Activated T-cell treated with anti-CD3 and anti-CD28 coated beads for 24 hours (primary cell): ENCODE measurements around the gene ARMC5.
"Not testable (repeated sequence)": the region's sequence is repeated elsewhere in the genome, so short reads cannot be mapped to it uniquely, and the experiment has no call there.

ENCODE experiments used
- DNase-seq: peaks from one replicate; pipeline ENCODE4 v3.0.0-alpha.2; 2020; ENCODE audit warnings: low read depth

ARMC5 gene

DNA sequence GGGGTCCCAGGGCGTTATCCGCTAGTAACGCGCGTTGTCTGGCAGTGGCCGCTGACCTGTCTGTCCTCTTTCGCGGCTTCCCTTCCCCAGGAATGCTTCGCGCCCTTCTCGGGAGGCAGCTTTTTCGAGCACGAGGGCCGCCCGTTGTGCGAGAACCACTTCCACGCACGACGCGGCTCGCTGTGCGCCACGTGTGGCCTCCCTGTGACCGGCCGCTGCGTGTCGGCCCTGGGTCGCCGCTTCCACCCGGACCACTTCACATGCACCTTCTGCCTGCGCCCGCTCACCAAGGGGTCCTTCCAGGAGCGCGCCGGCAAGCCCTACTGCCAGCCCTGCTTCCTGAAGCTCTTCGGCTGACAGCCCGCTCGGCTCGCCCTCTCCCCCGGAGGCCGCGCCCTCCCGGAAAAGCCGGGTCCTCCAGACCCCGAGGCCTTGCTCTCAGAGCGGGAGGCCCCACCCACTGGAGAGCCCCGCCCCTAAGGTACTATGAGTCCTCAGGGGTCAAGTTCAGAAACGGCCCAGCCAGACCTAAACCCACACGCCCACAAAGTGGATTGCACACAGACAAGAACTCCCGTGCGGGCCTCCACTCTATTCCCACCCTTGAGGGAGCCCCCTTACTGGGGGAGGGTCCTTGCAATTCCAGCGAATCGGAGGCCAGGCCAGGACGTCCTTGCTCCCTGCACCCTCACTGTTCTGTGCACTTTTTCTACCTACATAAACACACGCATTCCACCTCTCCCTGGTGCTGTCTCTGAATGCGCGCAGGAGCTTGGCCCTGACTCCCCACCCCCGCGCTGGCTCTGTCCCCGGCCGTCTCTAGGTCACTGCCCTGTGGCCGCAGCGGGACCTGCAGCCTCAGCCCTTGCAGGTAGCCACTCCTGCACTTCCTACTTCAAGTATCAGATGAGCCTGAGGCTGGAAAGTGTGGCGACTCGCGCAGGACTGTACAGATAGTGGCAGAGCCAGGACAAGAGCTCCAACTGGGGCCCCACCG is 18.2 kb downstream of the ARMC5 start:
- no peak for DNase-seq

DNA sequence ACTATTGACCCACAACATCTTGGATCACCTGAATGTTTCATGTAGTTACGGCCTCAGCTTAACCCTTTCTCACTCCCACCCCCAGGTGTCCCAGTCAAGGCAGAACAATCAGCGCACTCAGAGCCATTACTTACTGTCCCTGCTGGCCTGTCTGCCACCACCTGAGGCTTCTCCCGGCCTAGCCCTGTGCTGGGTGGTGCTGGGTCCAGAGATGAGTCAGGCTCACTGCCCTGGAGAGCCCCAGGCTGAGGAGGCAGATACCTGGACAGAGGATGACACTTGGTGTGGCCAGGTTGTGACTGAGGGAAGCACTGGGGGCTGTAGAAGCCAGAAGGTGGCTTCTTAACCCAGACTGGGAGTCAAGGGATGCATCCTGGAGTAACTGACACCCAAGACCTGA is 19.7 kb downstream of the ARMC5 start:
- DNase-seq: no peak

DNA sequence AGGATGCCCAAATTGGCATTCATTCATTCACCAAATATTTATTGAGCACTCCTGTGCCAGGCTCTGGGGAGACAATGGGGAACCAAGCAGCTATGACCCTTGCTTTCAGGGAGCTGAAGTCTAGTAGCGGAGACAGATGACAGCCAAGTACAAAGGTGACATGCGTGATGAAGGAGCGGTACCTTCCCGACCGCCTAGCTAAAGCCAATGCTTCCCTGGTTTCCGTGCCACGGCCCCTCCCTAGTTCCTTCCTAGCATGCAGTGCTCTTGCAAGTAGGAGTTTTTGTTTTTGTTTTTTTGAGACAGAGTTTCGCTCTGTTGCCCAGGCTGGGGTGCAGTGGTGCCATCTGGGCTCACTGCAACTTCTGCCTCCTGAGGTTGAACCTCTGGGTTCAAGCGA is 20.4 kb downstream of the ARMC5 start:
- no peak for DNase-seq

DNA sequence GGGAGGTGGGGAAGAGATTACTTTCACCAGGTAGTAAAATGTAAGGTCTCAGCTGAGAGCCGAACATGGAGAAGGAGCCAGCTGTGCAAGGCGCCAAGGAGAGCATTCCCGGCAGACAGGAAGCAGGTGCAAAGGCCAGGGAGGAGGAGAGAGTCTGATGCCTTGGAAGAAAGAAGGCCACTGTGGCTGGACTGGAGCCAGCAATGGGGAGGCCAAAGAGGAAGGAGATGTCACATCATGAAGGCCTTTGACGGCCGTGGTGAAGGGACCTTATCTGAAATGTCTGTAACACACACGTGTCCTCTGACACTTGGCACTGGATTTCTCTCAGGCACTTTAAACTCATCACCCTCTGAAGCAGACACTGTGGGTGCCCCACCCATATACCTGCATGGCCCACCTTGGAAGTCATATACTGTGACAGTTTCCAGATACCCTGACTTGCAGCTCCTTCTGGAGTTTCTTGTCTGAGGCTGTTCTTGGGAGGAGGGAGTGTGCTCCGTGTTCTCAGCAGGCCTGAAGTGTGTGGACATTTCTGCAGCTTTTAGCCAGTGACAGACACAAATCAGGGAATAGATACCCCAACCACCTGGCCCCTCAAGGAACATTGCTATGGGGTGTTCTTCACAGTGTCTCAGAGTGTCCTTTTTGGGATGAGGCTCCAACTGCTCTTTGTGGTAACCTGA is 21.7 kb downstream of the ARMC5 start:
- no peak for DNase-seq

DNA sequence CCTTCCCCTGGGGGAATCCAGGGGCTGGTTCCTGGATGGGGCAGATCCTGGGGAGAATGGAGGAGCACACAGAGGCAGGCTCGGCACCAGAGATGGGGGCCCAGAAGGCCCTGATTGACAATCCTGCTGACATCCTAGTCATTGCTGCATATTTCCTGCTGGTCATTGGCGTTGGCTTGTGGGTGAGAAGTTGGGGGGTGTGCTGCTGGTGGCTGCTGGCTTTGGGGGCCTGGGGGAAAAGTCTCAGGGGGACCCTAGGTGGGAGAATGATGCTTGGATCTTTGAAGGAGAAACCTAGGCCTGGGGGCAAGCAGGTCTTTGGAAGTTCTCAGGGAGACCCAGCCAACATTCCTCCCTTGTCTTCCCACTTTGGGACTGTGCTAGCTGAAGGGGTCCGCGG is 23.8 kb downstream of the ARMC5 start, which contains the start of gene SLC5A2:
Gene SLC5A2, plus strand, starts transcription at position 43 of the 400 bp plus-strand sequence. Its CDS starts 14 bp downstream, at position 57.
- DNase-seq: no peak

DNA sequence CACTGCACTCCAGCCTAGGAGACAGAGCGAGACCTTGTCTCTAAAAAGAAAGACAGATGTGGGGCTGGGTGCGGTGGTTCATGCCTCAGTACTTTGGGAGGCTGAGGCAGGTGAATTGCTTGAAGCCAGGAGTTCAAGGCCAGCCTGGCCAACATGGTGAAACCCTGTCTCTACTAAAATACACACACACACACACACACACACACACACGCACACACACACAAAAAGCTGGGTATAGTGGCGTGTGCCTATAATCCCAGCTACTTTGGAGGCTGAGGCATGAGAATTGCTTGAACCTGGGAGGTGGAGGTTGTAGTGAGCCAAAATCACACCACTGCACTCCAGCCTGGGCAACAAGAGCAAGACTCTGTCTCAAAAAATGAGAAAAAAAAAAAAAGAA is 24.7 kb downstream of the ARMC5 start:
- DNase-seq: not testable (repeated sequence)

DNA sequence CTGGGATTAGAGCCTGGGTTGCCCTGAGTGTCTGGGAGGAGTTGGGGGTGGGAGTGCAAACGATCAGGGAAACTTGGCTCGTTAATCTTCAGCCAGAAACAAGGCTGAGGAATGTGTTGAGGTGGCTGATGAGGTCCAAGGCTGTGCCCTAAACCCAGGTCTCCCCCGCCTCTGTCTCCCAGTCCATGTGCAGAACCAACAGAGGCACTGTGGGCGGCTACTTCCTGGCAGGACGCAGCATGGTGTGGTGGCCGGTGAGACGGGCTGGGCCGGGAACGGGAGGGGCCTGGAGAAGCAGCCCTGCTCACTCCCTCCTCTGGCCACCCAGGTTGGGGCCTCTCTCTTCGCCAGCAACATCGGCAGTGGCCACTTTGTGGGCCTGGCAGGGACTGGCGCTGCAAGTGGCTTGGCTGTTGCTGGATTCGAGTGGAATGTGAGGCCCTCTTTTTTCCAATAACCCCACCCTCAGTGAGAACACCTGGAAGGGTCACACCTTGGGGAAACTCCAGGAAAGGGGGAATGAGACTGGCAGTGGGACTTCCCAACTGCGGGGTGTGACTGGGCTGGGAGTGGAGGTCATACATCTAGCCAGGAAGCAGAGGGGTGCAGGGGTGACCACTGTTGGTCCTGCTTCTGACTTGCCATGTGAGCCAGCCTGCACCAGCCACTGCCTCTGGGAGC is 25.3 kb downstream of the ARMC5 start:
- DNase-seq: no peak

DNA sequence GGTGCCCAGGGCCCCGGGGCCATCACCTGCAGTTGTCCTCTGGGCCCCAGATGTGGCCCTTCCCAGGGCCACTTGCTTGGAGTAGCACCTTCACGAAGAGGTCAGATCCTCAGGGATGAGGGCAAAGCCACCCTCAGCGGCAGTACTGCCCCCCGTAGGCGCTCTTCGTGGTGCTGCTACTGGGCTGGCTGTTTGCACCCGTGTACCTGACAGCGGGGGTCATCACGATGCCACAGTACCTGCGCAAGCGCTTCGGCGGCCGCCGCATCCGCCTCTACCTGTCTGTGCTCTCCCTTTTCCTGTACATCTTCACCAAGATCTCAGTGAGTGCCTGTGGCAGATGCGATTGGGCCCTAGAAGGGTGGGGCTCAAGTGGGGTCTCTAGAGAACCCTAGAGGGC is 26.3 kb downstream of the ARMC5 start:
- no peak for DNase-seq

DNA sequence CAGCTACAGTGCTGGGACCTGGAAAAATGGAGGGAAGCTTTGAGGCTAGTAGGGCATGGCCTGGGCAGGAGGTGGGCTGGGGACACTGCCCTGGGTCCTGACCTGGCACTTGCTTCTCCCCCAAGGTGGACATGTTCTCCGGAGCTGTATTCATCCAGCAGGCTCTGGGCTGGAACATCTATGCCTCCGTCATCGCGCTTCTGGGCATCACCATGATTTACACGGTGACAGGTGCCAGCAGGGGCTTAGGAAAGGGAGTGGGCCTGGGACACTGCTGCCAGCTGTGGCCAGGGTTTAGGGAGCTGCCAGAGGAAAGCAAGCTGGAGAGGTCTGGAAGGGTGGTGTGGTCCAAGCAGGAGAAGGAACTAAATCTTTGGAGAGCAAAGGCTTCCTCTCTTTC is 26.7 kb downstream of the ARMC5 start:
- no peak for DNase-seq

DNA sequence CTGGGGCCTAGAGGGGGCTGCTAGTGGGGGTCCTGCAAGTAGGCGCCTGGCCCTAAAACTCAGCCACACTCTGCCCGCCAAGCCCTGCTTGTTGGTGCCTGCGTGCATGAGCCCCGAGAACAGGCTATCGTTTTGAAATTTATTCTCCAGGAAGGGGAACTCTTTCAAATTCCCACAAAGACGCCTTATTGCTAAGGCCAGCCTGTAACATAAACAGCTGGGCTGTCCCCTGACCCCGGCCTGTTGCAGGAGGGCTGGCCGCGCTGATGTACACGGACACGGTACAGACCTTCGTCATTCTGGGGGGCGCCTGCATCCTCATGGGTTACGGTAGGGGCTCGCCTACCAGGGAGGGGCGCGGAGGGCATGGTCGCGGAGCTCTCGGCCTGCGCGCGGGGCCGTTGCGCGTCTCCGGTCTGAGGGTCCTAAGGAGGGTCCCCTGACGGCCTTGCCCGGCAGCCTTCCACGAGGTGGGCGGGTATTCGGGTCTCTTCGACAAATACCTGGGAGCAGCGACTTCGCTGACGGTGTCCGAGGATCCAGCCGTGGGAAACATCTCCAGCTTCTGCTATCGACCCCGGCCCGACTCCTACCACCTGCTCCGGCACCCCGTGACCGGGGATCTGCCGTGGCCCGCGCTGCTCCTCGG is 27.9 kb downstream of the ARMC5 start:
- DNase-seq: no peak

DNA sequence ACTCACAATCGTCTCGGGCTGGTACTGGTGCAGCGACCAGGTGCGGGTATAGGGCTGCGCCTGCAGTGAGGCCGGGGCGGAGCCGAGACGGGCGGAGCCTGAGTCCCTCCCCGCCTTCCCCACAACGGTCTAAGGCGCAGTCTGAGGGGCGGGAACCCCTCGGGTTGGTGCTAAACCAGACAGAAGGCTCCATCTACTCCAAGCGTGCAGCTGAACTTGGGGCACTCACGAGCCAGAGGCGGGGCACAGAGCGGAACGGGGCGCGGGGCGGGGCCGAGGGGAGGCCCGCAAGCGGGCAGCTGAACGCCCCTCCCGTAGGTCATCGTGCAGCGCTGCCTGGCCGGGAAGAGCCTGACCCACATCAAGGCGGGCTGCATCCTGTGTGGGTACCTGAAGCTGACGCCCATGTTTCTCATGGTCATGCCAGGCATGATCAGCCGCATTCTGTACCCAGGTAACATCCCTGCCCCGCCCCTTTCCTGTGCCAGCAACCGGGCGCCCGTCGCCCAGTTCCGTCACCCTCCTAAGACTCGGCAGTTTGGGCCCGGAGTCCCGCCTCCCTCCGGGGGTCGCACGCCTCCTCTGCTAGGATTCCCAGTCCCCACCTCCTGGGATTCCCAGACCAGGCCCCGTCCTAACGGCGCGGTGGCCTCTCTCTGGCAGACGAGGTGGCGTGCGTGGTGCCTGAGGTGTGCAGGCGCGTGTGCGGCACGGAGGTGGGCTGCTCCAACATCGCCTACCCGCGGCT is 28.6 kb downstream of the ARMC5 start:
- DNase-seq: peak; percentile 48

DNA sequence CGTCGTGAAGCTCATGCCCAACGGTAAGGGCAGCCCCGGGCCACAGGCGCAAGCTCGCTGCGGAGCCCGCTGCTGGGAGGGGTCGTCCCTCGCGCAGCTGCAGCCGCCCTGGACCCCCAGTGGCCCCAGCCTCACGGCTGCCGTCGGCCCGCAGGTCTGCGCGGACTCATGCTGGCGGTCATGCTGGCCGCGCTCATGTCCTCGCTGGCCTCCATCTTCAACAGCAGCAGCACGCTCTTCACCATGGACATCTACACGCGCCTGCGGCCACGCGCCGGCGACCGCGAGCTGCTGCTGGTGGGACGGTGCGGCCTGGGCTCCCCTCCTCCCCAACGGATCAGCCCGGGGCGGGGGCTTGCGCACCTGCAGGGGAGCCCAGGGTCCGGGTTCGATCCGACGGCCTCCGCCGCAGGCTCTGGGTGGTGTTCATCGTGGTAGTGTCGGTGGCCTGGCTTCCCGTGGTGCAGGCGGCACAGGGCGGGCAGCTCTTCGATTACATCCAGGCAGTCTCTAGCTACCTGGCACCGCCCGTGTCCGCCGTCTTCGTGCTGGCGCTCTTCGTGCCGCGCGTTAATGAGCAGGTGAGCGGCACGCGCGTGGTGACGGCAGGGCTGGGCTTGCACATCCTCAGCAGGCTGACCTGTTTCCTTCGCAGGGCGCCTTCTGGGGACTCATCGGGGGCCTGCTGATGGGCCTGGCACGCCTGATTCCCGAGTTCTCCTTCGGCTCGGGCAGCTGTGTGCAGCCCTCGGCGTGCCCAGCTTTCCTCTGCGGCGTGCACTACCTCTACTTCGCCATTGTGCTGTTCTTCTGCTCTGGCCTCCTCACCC is 29.4 kb downstream of the ARMC5 start:
- no peak for DNase-seq

DNA sequence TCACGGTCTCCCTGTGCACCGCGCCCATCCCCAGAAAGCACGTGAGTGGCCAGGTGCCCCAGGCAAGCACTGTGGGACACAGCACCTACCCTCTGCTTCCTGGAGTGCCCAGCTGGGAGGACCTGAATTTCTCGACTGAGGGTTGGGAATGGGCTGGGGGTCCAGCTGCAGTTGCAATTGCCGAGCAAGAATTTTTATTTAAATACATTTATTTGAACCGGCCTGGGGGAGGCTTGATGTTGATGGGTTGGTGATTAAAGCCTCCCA is 29.9 kb downstream of the ARMC5 start:
- DNase-seq: no peak

DNA sequence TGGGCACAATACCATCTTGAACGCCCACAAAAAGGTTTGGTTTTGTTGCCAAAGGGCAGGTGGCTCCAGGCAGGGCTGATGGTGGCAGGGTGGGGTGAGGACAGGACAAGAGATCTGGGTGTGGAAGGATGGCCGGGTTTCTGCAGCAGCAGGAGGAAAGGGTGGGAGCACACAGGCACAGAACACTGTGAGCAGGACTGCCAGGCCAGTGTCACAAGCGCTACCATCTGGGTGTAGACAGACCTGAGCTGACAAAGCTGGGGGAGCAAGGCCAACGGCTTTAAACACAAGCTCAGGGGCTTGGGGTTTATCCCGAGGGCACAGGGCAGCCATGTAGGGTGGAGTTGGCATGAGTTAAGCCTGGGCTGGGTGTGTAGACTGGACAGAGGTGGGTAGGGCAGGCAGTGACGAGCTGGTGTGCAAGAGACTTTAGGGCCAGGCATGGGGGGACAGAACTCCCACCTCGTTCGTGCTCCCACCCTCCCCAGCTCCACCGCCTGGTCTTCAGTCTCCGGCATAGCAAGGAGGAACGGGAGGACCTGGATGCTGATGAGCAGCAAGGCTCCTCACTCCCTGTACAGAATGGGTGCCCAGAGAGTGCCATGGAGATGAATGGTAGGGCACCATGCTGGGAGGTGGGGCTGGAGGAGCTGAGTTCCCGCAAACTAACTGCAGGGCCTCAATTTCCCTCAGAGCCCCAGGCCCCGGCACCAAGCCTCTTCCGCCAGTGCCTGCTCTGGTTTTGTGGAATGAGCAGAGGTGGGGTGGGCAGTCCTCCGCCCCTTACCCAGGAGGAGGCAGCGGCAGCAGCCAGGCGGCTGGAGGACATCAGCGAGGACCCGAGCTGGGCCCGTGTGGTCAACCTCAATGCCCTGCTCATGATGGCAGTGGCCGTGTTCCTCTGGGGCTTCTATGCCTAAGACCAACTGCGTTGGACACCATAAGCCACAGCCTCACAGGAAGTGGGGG is 30.6 kb downstream of the ARMC5 start:
- DNase-seq: no peak

DNA sequence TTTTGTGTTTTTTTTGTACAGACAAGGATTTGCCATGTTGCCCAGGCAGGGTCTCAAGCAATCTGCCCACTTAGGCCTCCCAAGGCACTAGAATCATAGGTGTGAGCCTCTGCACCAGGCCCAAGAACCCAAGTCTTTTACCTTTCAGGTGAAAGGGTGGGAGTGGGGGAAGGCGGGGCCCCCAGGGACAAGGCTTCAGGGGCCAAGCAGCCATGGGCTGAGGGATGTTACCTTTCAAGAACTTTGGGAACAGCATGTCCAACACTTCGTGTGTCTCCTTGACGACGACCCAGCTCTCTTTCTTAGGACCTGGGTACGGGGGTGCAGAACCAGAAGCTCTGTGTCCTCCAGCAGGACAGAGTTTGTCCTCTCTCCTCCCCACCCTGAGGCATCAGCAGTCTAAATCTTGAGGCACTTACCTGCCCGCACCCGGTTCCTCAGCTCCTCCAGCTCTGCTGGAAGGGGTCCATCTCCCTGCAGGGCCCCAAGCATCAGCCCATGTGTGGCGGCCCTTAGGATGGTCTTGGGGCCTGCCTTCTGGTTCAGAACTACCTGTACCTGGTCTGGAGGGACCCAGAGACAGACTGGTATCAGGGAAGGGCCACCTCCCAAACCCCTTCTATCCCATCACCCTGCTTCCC is 32.6 kb downstream of the ARMC5 start:
- DNase-seq: no peak

DNA sequence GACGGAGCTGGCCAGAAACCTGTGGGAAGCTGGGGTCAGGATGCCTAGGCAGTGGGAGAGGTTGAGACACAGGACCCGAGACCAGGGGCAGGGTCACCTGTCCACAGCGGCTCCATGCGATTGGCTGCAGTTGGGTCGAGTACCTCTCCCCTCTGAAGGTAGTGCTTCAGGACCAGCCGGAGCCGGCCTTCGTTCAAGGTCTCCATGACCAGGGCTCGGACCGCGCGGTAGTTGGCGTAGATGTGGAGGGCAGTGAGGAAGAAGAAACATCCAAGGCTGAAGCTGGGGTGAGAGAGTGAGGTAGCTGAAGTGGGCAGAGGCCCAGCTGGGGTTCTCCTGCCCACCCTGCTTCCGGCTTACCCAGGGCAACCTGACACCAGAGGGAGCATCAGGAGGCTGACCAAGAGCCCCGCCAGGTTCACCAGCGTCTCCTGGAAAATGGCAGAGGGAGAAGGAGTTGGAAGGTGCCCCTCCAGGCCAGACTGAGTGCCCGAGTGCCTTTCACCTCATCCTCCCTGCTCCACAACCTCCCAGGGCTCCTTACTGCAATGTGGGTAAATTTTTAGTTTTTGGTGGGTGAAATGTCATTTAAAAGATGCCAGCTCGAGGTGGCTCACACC is 34.3 kb downstream of the ARMC5 start:
- DNase-seq: no peak

DNA sequence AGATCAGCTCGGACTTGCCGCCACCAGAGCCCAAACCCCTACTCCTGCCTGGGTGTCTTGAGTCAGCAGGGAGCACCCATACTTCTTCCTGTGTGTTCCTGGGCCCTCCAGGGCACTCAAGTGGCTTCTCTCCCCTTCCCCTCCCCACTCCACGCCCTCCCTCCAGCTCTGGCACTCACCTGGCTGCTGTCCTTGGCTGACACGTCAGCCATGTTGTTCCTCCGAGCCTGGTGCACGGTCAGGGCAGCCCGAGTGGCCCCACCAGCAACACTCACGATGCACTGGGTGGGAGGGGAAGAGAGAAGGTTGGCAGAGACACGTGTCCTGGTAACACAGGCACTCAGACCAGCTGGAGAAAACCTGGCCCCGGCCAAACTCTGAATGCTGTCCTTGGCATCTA is 37.4 kb downstream of the ARMC5 start:
- no peak for DNase-seq

DNA sequence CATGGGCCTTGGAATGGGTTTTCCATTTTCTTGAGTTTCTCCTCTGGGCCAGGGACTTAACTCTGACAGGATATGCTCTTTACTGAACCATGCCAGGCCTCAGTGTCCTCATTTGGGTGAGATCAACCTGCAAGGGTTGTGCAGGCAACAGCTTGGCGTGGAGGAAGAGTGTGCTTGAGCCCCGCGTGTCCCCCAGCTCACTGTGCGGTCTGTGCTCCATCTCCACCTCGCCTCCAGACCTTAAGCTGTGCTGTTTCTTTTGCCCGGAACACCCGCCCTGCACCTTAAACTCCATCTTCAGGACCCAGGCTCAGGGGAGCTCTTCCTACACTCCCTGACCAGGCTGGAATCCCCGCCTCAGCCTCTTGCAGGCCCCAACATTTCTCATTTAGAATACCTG is 39.2 kb downstream of the ARMC5 start:
- DNase-seq: no peak

DNA sequence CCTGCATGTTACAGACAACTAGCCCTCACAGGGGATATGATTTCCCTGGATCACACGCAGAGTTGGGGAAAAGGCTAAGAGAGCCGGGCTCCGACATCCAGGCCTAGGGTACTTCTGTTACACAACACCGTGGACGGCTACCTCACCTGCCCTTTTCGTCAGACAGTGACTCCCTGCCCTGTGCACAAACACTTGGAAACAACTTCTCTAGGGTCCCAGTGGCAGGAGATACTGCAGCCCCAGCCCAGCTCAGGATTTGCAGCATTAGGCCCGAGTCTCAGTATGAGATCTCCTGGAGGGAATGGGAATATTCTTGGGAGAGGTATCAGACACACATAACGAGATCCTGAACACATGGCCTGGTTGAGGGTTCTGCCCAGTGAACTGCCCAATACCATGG is 40.6 kb downstream of the ARMC5 start:
- no peak for DNase-seq
